HG02642 (cell line): Measurements from ENCODE around the gene VAMP4.

Experiments
- ATAC-seq: cut with Tn5 transposase; IDR thresholded peaks from one replicate; pipeline ENCODE4 v1.9.1; 2021; ENCODE audit warnings: mild to moderate bottlenecking; ENCODE audit not compliant: unreplicated experiment, poor library complexity

VAMP4 gene

DNA sequence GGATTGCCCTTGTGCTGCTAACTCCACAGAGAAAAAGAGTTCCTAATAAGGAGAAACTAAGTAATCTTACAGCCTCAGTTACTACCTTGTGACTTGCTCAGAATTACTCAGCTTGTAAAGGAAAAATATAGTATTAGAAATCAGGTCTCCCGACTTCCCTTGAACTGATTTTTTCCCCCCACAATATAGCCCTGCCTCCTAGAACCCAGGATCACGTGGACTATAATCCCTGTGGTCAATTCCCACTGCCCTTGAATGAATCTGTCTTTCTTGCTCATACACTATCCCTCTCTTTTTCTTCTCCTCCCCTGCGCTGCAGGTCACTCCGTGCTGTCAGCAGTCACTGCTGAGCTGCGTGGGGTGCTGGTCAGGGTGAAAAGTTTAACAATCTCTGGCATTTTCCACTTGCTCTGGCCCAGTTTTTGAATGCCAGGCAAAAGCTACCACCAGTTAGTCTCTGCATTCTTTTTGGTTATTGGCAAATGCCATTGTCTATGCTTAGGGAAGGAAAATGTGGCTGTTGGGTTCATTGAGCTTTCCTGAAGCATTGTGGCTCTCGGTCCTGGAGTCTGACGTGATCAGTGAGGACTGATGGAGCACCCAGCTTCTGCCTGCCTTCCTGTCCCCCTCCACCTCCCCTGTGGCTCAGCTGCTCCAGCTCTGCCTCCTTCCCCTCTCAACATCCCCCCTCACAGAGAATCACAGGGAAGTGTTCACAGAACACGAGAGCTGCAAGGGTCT, 87.5 kb downstream of the VAMP4 start:
- ATAC-seq: no peak

- no peak for ATAC-seq
These were observed 88.1 kb downstream of the VAMP4 start for GRCh38 chr1:171653796-171654195.

DNA sequence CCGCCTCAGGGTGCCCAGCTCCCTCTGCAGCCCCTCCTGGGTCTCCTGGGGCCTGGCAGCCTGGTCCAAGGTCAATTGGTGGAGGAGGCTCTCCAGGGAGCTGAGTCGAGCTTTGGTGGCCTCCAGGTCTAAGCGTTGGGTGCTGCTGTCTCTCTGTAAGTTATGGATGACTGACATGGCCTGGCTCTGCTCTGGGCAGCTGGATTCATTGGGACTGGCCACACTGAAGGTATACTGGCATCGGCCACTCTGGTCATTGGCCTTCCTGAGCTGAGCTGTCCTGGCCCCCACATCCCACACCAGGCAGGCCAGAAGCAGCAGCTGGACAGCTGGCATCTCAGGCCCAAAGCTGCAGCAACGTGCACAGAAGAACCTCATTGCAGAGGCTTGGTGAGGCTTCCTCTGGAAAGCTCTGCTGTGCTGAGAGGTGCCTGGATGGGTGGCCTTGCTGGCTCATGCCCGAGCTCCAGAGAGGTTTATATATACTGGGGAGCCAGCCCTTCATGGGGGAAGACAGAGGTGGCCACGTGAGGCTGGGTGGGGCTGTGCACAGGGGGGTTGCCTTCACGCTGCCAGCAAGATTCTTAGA, 89.5 kb downstream of the VAMP4 start, which contains the start of gene MYOC:
TSS of gene MYOC (minus strand) at position 455 of the 589 bp plus-strand sequence. CDS start at position 378, 77 bp downstream.
- no peak for ATAC-seq
